NCI-H345 (cell line): ENCODE measurements around the gene DOK3.

ENCODE experiments used
- DNase-seq: peaks from one replicate; lab custom pipeline; 2025; lab: John Stamatoyannopoulos, UW

The DOK3 gene

GRCh38 chr5:177511796-177512675 is 2.4 kb upstream of the DOK3 start:
- DNase-seq = no peak

GRCh38 chr5:177511181-177511580 is 1.6 kb upstream of the DOK3 start:
- no peak for DNase-seq

GRCh38 chr5:177510567-177511053 is 984 bp upstream of the DOK3 start:
- no peak for DNase-seq

GRCh38 chr5:177509991-177510566 is 453 bp upstream of the DOK3 start:
- DNase-seq = no peak

GRCh38 chr5:177508837-177509236 is 789 bp downstream of the DOK3 start:
- no peak for DNase-seq

- DNase-seq = no peak
Measured at GRCh38 chr5:177508221-177508611, 1.4 kb downstream of the DOK3 start.

- DNase-seq = no peak
Measured at GRCh38 chr5:177507596-177508220, 1.9 kb downstream of the DOK3 start.

- DNase-seq = no peak
Measured at GRCh38 chr5:177507165-177507564, 2.5 kb downstream of the DOK3 start.

GRCh38 chr5:177505075-177505474 is 4.6 kb downstream of the DOK3 start:
- no peak for DNase-seq

GRCh38 chr5:177504086-177505056 is 5.3 kb downstream of the DOK3 start:
- DNase-seq = no peak

GRCh38 chr5:177503351-177504085 is 6.1 kb downstream of the DOK3 start:
- DNase-seq = no peak

GRCh38 chr5:177502886-177503285 is 6.7 kb downstream of the DOK3 start:
- no peak for DNase-seq

- DNase-seq = no peak
Measured at GRCh38 chr5:177501874-177502678, 7.5 kb downstream of the DOK3 start.

GRCh38 chr5:177500685-177501522 is 8.7 kb downstream of the DOK3 start:
- DNase-seq = peak; percentile 89

- DNase-seq = no peak
Measured at GRCh38 chr5:177499842-177500241, 9.8 kb downstream of the DOK3 start.

- no peak for DNase-seq
Measured at GRCh38 chr5:177498013-177498787, 11.4 kb downstream of the DOK3 start.

- peak; percentile 95 for DNase-seq
Measured at GRCh38 chr5:177497292-177498012, 12.2 kb downstream of the DOK3 start, which contains the start of gene PDLIM7. Gene PDLIM7 (minus strand): TSS chr5:177497604. CDS start chr5:177496512, 1,092 bp downstream.
